ENCODE measurements around the gene MICAL3.

The MICAL3 gene

GRCh38 chr22:17874231-17874905 is 150.0 kb downstream of the MICAL3 start:
- no peak for DNase-seq (ENCODE audit: insufficient read length, low spot score)
- no peak for FAIRE-seq

- no peak for DNase-seq (ENCODE audit: insufficient read length, low spot score)
- no peak for FAIRE-seq
Observed at GRCh38 chr22:17873804-17874203, 150.6 kb downstream of the MICAL3 start.

DNA sequence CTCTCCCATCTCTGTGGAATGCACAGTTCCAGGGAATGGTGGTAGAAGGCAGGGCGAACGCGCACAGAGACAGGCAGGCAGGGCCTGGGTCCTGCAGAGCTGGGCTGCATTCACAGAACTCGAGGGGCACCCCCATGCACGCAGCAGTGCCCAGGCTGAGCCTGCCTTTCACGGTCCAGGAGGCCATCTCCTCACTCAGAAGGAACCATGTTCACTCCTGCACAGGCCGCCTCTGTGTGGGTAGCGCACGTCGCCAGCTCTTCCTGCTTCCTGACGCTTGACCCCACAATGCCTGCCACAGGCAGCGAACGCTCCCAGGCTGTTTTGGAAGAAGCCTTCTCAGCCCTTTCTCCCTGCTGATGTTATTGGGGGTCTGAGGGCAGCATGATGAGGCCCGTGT is 151.2 kb downstream of the MICAL3 start:
- no peak for DNase-seq (ENCODE audit: insufficient read length, low spot score)
- no peak for FAIRE-seq

DNA sequence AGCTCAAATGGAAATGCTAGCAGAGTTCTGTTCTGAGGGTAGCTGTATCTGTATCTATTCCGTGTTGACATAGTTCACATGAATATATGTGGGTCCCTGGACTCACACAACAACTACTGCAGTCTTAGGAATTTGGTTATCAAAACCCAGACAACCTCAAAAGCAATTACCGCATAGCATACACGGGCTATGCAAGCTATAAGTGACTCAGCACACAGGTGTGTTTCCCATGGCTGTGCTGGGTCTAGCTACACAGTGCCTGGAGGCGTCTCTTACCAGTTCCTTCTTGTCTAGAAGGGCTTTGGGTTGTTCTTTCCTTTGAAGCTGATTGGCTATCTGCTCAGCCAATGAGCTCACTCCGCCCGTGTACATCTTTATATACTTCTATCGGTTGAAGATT is 151.9 kb downstream of the MICAL3 start:
- FAIRE-seq, result no peak

GRCh38 chr22:17871726-17872458 is 152.5 kb downstream of the MICAL3 start:
- FAIRE-seq (no peak), DNase-seq (ENCODE audit: insufficient read length, low spot score) (no peak)

More for the DNA sequence above, 151.9 kb downstream of the MICAL3 start:
- no peak for DNase-seq (ENCODE audit: insufficient read length, low spot score)

GRCh38 chr22:17870407-17870806 is 154.0 kb downstream of the MICAL3 start:
- DNase-seq (ENCODE audit: insufficient read length, low spot score) (no peak), FAIRE-seq (no peak)

GRCh38 chr22:17869285-17870096 is 154.9 kb downstream of the MICAL3 start:
- FAIRE-seq (no peak), DNase-seq (ENCODE audit: insufficient read length, low spot score) (no peak)

- FAIRE-seq, result no peak
Observed at GRCh38 chr22:17868771-17869170, 155.6 kb downstream of the MICAL3 start.

DNA sequence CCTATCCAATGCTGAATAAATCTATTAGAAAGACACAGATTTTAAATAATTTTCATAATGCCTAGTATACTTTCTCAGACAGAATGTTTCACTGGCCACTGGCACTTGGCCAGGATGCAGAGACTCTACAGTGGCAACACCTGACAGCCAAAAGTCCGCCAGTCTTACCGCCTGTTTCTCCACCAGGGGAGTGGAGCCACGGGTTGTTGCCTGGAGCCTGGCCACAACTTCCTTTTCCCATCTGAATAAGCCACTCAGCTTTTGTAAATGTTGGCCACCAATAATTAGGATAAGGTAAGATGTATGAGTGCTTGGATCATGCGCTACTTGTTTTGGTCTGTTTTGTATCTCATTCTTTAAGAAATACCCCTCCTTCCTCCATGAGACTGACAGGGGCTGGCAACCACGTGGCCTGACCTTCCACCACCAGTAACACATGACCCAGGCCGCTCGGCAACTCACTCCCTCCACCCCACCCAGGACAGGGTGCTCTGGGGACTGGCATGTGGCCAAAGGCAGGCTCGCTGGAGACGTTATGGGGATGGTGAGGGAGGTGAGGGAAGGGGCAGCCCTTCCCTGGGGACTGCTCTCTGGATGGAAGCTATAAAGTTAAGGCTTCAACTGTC is 157.1 kb downstream of the MICAL3 start:
- no peak for FAIRE-seq
- DNase-seq (ENCODE audit: insufficient read length, low spot score), result no peak

More at GRCh38 chr22:17868771-17869170, 155.6 kb downstream of the MICAL3 start:
- no peak for DNase-seq (ENCODE audit: insufficient read length, low spot score)

- FAIRE-seq (no peak), DNase-seq (ENCODE audit: insufficient read length, low spot score) (no peak)
Observed at GRCh38 chr22:17866621-17867020, 157.7 kb downstream of the MICAL3 start.

- no peak for DNase-seq (ENCODE audit: insufficient read length, low spot score)
- no peak for FAIRE-seq
Observed at GRCh38 chr22:17866127-17866526, 158.2 kb downstream of the MICAL3 start.

- DNase-seq (ENCODE audit: insufficient read length, low spot score), result no peak
- no peak for FAIRE-seq
Observed at GRCh38 chr22:17865183-17866055, 158.9 kb downstream of the MICAL3 start.

DNA sequence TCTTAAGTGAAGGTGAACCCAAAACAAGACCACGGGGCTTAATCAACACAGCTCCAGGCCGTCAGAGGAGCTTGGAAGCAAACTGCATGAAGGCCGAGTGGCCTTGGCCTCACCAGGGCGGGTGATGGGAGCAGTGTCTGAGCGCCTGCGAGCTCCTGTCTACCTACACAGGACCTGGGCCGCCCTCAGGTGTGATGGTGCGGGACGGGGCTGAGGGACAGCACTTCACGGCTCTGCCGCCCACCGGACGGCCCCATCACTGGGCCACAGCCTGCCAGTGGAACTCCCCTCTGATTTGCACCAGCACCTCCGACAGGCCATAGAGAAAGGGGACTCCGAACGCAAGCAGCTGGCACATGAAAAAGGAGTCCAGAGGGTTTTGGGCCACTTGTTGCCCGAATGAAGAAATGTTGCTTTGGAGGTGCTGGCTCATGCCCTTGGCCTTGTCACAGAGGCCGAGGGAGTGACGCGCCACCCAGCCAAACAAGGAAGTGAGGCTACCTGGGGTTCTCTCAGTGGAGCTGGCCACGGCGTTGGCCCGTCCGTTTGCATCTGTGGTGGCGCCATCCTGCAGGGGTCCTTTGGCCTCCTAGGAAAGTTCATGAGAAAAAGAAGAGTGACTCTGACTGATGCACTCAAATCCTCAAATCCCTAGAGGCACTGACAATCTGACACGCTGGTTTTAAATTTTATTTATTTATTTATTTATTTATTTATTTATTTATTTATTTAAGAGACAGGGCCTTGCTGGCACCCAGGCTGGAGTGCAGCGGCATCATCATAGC is 159.8 kb downstream of the MICAL3 start:
- FAIRE-seq, result no peak
- DNase-seq (ENCODE audit: insufficient read length, low spot score), result no peak

DNA sequence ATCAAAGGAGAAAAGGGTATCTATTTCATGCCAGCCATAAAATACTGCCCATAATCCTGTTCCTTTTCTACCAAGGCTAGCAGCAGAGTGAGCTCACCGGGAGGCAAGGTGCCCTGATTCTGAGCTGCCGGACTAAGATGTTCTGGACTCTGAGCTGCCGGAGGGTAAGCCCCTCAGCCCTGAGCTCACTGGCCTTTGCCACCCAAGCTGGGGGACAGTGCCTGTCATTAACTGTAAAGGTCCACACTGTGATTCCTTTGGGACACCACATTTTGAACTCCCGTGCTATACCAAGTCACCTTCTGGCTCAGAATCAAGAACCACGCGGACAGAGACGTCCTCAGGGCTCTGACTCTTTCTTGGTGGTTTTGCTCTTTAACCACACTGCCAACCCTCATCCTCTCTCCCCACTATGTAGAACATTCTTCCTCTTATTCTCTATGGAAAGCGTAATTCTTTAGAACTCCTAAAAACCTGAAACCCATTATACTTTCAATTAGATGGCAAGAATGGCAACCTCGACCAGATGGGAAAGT is 161.6 kb downstream of the MICAL3 start:
- no peak for FAIRE-seq
- no peak for DNase-seq (ENCODE audit: insufficient read length, low spot score)

GRCh38 chr22:17861909-17862308 is 162.5 kb downstream of the MICAL3 start:
- FAIRE-seq, result no peak
- no peak for DNase-seq (ENCODE audit: insufficient read length, low spot score)

DNA sequence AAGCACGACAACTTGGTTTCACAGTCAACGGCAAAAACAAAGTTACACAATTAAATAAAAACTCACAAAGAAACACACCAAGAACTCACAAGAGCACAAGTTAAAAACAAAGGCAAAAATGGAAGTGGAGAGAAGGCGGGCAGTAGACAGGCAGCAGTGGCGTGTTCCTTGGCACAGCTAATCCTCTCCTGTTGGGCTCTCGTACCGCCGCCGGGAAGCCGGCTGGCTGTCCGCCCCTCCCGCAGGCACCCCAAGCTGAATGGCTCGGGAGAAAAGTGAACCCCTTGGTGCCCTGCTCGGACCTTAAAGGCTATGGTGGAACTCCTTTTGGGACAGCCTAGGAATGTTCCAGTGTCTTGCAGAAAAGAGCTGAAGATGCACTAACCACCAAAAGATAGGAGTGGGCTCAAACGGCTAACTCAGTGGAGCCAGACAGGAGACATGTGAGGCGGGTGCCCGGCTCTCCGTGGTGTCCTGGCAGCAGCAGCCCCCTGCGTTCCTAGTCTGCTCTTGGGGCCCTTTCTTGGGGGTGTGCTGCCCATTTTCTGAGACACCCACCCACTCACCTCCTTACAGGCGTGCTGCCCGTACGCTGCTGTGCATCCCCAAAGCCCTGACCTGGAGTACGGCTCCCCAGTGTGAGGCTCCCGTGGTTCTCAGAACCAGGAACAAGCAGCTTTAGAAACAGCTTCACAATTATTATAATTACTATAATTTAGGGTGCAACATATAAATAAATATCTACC is 164.0 kb downstream of the MICAL3 start:
- DNase-seq (ENCODE audit: insufficient read length, low spot score), result no peak
- no peak for FAIRE-seq

DNA sequence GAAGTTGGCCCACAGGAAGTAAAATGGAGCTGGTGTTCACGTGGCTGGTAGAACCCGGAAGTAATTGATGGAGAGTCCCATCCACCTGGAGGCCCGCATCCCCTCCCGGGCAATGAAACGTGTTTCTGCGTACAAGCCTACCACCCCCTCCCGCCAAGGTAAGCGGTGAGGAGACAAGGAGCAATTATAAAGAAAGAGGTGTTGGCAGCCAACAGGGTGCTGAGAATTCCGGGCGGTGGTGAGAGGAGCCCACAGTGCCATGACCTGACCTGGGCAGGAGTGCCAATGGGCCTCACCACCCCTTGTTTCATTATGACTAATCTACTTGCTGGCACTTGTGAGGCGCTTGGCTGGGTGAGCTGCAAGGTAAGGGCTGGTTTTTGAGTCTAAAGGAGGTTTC is 166.3 kb downstream of the MICAL3 start:
- DNase-seq (ENCODE audit: insufficient read length, low spot score) (no peak), FAIRE-seq (no peak)

DNA sequence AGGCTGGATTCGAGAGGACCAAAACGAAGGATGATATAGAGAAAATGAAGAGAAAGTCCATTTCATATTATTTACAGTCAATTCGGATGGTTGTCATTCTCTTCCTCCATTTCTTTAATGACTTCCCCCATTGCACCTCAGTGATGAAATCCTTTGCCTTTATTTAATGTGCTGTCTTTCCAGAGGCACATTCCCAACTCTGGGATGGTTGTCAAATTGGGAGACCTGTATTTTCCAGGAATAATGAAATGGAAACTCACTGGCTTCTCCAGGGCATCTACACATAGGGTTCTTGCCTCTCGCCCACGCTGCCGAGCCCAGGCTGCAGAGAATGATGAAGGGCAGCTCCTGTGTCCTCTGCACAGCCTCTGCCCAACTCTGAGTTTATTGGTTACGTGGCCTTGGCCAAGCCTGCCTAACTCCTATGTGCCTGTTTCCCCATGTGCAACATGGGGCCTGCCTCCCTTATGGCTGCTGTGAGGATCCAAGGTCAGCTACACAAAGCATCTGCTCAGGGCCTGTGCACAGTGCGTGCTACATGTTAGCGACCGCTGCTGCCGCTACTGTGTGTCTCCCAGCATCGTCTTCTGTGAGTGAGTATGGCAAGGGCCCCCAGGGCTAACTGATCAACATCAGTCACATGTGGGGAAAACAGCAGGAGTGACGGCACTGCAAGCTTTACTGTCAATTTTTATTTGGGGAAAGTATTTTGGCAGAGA is 168.6 kb downstream of the MICAL3 start:
- DNase-seq (ENCODE audit: insufficient read length, low spot score) (no peak), FAIRE-seq (no peak)

All from GM19239 (cell line).